ENCODE data around the gene TIMP3.

DNA sequence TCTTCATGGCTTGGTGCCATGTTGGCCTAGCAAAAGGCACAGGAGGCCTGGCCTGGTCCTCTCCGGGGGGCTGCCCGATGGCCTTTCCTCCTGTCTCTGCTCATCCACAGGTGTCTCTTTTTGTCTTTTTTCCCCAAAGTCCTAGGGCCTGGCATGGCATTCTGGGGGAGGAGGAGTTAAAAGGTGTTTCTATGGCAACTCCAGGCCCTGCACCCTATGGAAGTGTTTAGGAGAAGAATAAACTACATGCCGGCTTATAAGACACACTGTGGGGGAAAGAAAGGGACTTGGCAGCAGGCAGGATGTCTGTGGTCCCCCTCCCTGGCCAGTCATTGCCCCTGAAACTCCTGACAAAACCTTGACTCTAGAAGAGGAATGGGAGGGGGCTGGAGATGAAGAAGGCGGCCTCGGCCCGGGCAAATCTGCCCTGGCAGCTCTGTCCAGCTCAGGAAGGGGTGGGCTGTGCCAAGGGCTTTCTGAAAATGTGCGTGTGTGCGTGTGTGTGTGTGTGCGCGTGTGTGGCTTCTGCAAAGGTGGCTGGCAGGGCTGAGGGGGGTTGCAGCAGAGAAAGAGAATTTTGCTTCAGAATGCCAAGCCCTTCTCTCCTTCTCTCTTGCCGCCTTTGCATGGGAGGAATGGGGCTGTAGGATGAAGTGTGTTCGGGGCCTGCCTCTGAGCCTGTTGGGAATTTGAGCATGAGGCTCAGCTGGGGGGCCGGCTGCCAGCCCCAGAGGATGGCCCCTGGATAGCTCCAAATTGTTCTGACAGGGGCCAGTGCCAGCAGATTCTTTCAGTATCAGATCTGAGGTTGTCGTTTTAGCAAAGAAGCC is 3.2 kb downstream of the TIMP3 start:
- no peak for TF ChIP-seq POLR2A (IDR thresholded peaks at IDR 0.05)
- TF ChIP-seq, protein P1, sequence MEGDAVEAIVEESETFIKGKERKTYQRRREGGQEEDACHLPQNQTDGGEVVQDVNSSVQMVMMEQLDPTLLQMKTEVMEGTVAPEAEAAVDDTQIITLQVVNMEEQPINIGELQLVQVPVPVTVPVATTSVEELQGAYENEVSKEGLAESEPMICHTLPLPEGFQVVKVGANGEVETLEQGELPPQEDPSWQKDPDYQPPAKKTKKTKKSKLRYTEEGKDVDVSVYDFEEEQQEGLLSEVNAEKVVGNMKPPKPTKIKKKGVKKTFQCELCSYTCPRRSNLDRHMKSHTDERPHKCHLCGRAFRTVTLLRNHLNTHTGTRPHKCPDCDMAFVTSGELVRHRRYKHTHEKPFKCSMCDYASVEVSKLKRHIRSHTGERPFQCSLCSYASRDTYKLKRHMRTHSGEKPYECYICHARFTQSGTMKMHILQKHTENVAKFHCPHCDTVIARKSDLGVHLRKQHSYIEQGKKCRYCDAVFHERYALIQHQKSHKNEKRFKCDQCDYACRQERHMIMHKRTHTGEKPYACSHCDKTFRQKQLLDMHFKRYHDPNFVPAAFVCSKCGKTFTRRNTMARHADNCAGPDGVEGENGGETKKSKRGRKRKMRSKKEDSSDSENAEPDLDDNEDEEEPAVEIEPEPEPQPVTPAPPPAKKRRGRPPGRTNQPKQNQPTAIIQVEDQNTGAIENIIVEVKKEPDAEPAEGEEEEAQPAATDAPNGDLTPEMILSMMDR (IDR thresholded peaks at IDR 0.05): no peak
- TF ChIP-seq EP300 (IDR thresholded peaks at IDR 0.05): no peak

Measured in tibial nerve (tissue), 4 donors.